Skin epidermis (tissue), 12 donors: ENCODE measurements around the gene NXNL1.

Experiments used
- H3K27ac ChIP-seq, 21 experiments: fragments of 200-600 bp; sonication (generic) in 11 of 21; one replicate each; pipeline ENCODE4 v1.5.0; 2020; ENCODE audit warnings: mild to moderate bottlenecking in 3 of 21, inconsistent platforms in 2 of 21, moderate library complexity in 2 of 21
- H3K4me3 ChIP-seq, 7 experiments: fragments of 200-600 bp; sonication (generic) in 2 of 7; one replicate each; pipeline ENCODE4 v1.5.0; 2020; ENCODE audit warnings: inconsistent platforms in 2 of 7, mild to moderate bottlenecking in 2 of 7, moderate library complexity in 1 of 7

NXNL1 gene

DNA sequence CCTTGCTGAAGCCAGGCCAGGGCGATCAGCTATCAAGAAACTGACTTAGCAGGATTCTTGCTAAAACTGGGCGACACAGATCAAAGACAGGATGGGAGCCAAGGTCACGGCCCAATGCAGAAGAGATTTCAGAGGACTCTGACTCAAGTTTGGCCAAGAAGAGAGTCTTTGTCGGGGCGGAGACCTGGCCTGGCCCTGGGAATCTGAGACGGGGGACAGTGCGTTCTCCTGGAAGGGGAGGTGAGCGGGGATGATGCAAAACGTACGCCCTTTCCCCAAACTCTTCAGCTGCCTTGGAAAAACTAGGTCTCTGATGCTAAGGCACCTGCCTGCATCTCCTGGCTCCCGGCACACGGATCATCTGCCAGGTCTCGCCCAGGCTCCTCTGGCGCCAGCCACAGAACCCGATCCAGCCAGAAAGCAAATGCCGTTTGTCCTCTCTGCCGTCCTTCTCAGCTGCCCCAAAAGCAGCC is 31.0 kb downstream of the NXNL1 start:
- Histone ChIP-seq H3K27ac (no peak overlapping the region), H3K4me3 (no peak overlapping the region)

DNA sequence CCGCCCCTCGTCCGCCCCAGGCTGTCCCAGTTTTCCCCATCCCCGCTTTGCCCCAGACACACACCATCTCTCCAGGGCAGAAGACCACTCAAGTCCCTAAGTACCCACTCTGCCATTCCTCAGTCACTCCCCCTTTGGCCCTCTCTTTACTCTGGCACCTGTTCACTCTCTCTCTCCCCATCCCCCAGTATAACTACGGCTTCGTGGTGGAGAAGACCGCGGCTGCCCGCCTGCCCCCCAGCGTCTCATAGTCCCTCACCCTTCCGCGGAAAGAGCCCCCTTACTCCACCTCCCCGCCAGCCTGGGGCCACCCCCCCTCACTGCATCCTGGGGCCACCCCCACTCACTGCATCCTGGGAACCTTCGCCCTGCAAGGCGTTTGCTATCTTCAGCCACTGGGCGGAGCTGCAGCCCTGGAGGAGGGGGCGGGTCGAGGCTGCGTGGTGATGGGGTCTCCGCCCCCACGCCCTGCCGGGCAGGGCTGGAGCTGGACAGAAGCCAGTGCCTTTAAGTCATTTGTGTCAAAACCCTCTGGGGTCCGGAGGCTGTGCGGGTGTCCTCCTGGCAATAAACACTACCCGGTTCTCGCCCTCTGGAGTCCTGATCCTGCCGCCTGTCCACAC is 35.9 kb downstream of the NXNL1 start:
- H3K4me3 ChIP-seq: no peak overlapping the region
- no peak overlapping the region for H3K27ac ChIP-seq

DNA sequence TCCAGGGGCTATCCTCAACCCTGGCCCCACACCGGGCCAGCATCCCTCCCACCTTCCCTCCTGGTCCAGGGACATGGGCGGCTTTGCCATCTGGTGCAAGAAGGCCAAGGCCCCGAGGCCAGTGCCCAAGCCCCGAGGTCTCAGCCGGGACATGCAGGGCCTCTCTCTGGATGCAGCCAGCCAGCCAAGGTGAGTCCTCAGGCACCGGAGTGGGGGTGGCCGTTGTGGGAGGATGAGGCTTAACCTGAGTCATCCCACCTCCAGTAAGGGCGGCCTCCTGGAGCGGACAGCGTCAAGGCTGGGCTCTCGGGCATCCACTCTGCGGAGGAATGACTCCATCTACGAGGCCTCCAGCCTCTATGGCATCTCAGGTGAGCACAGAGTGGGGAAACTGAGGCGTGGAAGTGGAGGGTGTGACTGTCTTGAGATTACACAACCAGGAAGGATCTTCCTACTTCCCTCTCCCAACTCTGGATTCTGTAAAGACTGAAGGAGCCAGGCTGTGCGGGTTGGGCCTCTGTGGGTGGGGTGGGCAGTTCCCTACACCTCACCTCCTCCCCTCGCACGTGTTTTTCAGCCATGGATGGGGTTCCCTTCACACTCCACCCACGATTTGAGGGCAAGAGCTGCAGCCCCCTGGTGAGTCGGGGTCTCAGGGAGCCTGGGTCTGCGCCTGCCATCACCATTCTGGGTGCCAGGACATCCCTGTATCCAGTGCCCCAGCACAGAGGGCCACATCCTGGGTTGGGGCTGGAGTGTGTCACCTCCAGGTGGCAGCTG is 37.1 kb downstream of the NXNL1 start:
- Histone ChIP-seq H3K27ac (no peak overlapping the region), H3K4me3 (no peak overlapping the region)

DNA sequence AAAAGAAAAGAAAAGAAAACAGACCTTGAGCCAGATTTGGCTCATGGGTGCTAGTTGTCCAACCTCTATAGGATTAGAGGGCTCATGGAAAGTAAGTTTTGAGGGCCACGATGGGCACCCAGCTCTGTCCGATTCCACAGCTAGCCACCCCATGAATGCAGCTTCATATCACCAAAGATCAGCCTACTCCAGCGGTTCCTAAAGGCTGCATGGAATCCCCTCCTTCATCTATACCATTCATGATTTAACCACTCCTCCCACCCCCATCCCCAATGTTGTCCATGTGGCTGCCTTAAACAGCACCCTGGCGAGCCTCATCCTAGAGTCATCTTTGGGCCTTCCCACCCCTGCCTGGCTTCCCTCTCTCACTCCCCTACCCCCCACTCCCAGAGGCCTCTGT is 38.8 kb downstream of the NXNL1 start:
- H3K27ac ChIP-seq: no peak overlapping the region

DNA sequence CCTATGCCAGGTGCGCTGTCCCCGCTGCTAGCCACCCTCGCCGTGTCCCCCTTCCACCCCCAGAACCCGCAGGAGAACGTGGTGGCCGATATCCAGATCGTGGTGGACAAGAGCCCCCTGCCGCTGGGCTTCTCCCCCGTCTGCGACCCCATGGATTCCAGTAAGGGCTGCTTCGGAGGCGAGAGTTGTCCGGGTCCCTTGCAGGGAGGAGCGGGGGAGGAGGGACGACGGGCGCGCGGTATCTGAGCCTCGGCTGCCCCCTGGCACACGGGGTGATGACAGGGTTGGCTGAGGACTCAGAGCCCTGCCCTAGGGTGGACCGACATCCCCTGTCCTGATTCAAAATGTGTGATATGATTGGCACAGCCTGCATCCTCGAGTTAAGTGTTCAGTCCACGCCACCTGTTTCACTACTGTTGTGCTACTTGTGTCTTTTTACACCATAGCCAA is 40.2 kb downstream of the NXNL1 start:
- Histone ChIP-seq H3K4me3 (peak overlapping the region; percentile 58 to 90 (median 71)), H3K27ac (peak overlapping the region; percentile 35 to 92 (median 81))

More for the DNA sequence above, 38.8 kb downstream of the NXNL1 start:
- H3K4me3 ChIP-seq: no peak overlapping the region

DNA sequence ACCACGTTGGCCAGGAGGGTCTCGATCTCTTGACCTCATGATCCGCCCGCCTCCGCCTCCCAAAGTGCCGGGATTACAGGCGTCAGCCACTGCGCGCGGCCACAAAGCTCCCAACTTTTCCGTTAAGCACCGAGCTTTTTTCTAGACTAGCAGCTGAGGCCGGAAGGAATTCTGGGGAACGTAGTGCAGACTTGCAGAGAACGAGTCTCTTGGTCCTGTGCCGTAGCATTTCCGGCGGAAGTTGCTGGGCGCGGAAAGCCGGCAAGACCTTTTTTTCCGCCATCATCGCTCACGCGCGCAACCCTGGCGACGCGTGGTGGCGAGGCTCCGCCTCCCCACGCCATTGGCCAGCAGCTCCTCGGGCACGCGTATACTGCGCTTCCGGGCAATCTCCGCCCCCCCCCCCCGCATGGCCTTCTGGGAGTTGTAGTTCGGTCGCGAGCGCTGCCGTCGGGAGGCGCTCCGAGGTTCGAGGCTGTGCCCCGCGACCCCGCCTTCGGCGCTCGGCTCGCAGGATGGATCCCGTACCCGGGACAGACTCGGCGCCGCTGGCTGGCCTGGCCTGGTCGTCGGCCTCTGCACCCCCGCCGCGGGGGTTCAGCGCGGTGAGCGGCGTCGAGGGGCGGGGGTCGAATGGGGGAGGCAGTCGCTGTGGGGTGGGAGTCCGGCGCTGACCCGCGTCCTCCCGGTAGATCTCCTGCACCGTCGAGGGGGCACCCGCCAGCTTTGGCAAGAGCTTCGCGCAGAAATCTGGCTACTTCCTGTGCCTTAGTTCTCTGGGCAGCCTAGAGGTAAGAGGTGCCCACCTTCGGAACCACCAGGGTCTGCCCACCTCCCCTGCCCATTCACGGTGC is 40.9 kb downstream of the NXNL1 start, which contains the start of gene MVB12A:
Gene MVB12A (plus strand): TSS at position 427 of the 854 bp plus-strand sequence. CDS start 89 bp downstream, at position 516.
- Histone ChIP-seq H3K27ac (peak within 1 kb of the TSS; percentile 35 to 92 (median 81)), H3K4me3 (peak within 1 kb of the TSS; percentile 58 to 90 (median 71))

DNA sequence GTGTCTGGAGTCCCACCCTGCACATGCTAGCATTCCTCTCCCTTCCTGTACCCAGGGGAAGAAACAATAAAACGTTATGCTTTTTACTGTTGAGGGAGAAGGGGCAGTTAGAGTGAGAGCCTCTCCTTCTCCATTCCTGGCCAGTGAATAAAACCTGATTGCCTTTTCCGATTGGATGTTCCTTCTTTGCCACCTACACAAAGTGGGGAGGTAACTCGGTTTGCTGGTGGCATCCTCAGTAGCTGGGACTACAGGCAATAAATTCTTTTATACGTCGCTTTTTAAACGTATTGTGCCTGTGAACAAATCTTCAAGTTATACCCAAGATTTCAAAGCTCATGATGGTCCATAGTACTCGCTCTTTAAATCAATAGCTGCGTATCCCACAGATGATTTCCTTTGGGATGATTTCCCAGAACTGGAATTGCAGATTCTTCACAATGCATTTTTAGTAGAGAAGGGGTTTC is 41.5 kb downstream of the NXNL1 start:
- peak overlapping the region in 17 of 21 experiments; percentile 35 to 88 (median 67) for H3K27ac ChIP-seq

DNA sequence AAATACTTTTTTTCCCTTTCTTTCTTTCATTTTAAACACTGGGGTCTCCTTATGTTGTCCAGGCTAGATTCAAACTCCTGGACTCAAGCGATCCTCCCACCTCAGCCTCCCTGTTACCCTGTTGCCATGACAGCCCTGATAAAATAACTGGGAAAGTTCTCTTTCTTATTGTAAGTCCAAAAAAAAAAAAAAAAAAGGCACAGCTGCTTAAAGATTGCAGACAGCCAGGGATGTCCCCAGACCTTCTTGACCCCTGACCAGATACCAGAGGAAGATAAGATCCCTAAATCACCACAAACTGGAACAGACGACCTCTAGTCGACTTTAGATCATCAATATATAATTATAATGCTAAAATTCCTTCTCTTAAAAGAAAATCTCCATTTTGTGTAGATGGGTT is 42.0 kb downstream of the NXNL1 start:
- Histone ChIP-seq H3K27ac (peak overlapping the region in 1 of 21 experiments; percentile 72), H3K4me3 (no peak overlapping the region)

More for the DNA sequence above, 41.5 kb downstream of the NXNL1 start:
- H3K4me3 ChIP-seq: peak overlapping the region; percentile 27 to 90 (median 69)

DNA sequence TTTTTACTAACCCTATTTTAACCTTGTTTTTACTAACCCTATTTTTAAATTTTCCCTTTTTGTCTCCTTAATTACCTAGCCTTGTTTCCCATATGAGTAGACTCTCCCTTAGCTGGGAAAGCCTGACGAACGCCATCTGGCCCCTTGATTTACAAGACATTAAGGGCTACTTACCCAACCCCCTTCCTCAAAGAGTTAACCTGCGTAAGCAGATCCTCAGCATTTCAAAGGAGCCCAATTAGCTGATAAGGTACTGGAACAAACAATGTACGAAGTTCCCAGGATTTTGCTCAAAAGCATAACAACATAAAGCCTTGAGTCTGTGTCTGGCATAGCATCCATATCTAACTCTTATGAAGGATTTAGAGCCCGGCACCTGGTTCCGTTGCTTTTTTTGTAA is 45.6 kb downstream of the NXNL1 start:
- Histone ChIP-seq H3K27ac (no peak overlapping the region), H3K4me3 (no peak overlapping the region)

DNA sequence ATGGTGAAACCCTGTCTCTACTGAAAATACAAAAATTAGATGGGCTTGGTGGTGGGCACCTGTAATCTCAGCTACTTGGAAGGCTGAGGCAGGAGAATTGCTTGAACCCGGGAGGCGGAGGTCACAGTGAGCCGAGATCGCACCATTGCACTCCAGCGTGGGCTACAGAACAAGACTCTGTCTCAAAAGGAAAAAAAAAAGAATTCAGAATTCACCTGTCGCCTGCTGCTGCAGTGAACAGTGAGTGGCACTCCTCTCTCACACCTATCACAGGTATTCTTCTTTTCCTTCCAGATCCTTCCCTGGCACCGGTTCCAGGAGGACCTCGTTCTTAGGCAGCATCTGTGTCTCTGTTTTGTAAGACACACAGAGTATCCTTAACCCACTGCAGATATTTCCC is 46.6 kb downstream of the NXNL1 start:
- no peak overlapping the region for H3K27ac ChIP-seq
- H3K4me3 ChIP-seq: no peak overlapping the region

DNA sequence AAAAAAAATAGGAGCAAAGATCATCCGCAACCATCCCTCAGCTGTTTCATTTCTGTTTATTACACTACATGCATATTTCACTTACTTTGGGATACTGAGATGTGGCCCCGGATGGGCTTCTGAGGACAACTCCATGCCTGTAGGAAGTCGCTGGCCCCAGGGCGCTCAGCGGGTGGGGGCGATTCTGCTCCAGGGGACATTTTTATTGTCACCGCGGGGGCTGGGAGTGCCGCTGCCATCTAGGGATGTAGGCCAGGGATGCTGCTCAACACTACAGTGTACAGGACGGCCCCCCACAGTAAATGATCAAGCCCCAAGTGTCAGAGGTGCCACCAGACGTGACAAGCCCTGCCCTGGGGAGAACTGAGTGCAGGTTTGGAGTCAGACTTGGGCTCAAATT is 48.9 kb downstream of the NXNL1 start:
- Histone ChIP-seq H3K27ac (peak overlapping the region in 2 of 21 experiments; percentile 21 to 28), H3K4me3 (no peak overlapping the region)

DNA sequence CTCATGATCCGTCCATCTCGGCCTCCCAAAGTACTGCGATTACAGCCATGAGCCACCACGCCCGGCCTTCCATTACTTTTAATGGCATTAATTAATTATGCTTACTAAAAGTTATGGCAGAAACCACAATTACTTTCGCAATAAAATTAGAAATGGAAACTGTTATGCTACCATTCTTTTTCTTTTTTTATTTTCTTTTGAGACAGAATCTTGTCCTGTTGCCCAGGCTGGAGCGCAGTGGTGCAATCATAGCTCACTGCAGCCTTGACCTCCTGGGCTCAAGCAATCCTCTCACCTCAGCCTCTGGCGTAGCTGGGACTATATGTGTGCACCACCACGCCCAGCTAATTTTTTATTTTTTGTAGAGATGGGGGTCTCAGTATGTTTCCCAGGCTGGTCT is 50.7 kb downstream of the NXNL1 start:
- Histone ChIP-seq H3K4me3 (no peak overlapping the region), H3K27ac (no peak overlapping the region)

DNA sequence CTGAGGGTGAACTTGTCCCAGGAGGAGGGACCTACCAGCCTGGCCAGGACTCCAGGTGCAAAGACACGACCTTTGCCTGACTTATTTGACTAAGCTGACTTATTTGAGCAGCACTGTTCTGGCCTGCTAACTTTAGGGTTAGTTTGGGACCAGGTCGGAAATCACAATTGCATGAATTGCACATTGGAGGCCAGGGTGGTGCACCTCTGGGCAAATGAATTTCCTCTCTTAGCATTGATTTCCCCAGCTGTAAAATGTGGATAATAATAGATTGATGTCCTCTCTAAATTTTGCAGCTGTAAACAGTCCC is 53.9 kb downstream of the NXNL1 start:
- Histone ChIP-seq H3K4me3 (peak overlapping the region in 6 of 7 experiments; percentile 12 to 44 (median 35)), H3K27ac (peak overlapping the region in 18 of 21 experiments; percentile 40 to 97 (median 82))

DNA sequence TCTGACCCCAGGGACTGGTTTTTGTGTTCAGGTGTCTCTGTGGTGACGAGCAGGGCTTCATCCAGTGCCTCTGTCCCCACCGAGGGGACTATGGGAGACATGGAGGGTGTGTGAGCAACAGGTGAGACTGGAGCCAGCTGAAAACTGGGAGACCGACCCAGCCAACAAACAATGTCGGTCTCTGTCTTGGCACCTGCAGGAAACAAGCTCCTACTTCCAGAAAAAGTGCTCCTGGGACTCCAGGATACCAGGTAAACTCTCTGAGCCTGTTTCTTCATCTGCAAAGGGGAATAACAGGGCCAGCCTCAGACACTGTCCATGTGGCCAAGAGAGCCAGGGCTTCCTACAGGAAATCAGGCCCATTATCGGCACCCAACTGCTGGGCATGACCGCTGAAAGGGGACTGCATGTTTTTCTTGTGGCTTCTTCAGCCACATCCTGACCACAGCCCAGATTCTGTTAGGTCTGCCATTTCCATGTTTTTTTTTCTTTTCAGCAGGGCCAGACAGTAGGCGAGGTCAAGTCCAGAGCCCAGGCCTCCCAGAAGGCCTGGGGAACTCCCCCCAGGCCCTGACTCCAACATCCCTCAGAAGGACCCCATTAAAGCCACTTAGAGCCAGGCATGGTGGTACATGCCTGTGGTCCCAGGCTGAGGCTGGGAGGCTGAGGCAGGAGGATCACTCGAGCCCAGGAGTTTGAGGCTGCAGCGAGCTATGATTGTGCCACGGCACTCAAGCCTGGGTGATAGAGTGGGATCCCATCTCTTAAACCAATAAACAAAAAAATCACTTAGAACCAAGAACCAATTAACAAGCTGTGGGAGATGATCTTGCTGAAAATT is 54.5 kb downstream of the NXNL1 start:
- H3K27ac ChIP-seq: peak overlapping the region; percentile 26 to 97 (median 78)

More for the DNA sequence above, 54.5 kb downstream of the NXNL1 start:
- H3K4me3 ChIP-seq: peak overlapping the region; percentile 12 to 44 (median 37)
